Stimulated activated naive CD8-positive, alpha-beta T cell treated with anti-CD3 and anti-CD28 coated beads, Interleukin-15, Interleukin-2, amounts not matched to agents 100 U/mL and 50 U/mL, for 24 hours (primary cell): ENCODE data around the gene KRT16.
"Not testable (repeated sequence)": the region's sequence is repeated elsewhere in the genome, so short reads cannot be mapped to it uniquely, and the experiment has no call there.

Experiments
- ATAC-seq: fragments of 150-1000 bp; cut with Tn5 transposase; one replicate; pipeline ENCODE4 v1.10.0; 2021
- DNase-seq: peaks from one replicate; pipeline ENCODE4 v3.0.0; 2021

The KRT16 gene

DNA sequence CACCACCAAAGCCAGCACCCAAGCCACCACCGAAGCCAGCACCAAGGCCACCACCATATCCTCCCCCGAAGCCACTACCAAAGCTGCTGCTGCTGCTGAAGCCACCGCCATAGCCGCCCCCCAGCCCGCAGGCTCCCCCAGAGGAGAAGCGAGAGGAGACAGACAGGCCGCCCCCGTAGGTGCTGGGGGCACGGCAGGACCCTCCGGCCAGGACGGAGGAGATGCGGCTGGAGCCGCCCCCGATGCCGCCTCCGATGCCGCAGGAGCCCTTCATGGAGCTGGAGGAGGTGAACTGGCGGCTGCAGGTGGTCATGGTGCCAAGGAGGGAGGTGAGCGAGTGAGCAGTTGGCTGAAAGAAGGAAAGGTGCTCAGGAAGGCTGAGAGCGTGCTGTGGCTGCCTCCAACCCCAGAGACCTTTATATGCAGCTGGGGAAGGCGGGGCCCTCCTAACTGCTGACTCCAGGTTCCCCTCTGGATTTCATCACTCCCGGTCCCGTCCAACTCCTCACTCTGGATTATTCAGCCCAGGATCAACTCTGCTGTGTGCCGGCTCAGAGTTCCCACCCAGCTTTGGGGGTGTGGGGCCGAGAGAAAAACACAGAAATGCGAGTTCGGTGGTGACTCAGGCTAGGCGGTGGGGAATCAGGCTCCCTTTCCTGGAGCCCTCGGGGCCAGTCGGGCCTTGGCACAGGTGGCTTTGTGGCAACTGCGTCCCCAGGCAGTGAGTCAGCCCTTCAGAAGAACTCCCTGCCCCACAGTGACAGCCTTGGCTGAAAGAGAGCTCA is at the start of gene KRT16:
Gene KRT16, minus strand, starts transcription at position 392 of the 785 bp plus-strand sequence. Its CDS starts 79 bp downstream, at position 313.
- not testable (repeated sequence) for DNase-seq, ATAC-seq

DNA sequence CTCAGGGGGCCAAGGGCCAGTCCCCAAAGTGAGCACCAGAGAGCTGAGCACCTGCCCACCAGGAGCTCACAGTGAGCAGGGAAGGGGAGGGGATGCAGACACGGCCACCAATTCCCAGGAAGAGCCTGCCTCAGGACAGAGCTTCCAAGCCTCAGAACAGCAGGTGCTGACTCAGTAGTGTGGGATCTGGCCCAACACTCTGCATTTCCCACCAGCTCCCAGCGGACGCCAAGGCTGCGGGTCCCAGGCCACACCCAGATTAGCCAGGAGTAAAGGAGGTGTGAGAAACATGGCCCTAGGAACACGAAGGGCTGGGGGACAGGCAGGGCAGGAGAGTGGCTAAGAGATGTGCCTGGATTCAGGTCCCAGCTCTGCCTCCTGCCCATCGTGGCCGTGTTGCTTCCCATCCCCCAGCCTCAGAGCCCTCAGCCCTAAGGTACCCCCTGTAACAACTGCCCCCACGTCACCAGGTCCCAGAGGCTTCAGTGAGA is 47.7 kb upstream of the KRT16 start:
- ATAC-seq (no peak), DNase-seq (no peak)

DNA sequence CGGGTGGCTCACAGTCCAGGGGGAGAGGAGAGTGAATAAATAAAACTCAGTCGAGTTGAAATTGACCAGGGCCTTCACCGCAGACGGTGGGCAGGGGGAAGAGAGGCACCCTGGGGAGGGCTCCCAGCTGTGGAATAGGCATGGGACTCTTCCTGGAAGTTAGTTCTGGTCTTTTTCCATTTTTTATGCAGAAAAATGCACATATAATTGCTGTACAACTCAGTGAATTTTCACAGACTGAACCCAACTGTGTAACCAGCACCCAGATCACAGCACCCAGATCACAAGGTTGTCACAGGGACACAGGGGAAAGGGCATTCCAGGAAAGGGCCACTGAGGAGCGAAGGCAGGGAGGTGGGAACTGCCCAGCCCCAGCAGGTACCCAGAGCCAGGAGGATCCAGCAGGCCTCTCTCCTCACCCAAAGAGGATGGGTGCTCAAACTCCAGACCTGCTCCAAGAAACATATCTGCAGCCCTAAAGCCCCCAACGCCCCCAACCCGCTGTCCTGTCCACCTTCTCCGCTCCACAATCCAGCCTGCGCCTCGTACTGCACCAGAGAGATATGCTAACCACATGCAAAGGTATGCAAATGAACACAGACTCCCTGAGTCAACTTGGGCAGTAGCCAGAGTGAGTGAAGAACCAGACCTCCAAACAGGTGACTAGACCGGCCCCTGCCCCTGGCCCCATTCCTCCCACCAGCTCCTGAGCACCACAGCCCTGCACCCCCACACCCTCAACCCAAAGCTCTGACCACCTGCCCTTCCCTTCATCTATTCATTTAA is 47.1 kb upstream of the KRT16 start:
- DNase-seq: no peak
- no peak for ATAC-seq

DNA sequence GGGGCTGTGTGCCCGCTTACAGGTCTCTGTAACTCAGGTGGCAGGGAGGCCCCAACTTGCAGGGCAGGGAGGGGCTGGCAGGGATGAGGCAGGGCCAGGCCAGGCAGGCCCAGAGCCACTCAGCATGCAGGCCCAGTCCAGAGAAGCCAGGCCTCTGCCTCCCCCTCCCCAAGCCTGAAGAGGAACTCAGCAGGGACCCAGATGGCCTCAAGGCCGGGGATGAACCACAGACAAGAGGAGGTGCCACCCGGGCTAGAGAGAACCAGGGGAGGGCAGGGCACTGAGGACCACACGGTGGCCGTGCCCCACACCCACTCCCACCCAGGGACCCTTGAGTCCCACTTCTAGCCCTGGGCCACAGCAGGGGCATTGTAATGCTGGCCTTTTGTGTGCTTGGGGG is 46.3 kb upstream of the KRT16 start:
- no peak for DNase-seq
- no peak for ATAC-seq

GRCh38 chr17:41657936-41658335 is 45.4 kb upstream of the KRT16 start:
- DNase-seq: no peak
- no peak for ATAC-seq

DNA sequence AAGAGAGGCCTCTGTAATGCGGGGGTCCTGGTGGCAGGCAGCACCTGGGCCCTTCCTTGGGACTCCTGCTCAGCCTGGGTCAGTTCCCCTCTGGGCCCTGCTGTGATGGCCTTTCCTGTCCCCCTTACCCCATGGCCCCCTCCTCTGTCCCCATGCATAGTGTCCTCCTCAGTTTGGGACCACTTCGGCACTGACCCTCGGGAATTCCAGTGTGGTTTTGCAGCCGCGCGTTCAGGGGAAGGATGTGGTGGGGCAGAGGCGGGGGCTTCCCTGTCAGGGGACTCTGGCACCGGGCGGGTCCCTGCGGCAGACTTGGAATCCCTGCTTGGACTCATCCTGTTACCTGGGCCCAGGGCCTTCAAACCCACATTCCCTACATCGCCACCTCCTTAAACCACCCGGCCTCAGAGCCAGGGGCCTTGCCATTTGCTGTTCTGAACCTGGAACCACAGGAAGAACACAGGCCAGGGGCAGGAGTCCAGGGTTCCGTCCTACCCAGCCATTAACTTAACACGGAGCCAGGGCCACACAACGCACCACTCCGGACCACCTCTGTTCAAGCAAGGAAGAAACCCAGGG is 44.7 kb upstream of the KRT16 start:
- ATAC-seq (no peak), DNase-seq (no peak)

DNA sequence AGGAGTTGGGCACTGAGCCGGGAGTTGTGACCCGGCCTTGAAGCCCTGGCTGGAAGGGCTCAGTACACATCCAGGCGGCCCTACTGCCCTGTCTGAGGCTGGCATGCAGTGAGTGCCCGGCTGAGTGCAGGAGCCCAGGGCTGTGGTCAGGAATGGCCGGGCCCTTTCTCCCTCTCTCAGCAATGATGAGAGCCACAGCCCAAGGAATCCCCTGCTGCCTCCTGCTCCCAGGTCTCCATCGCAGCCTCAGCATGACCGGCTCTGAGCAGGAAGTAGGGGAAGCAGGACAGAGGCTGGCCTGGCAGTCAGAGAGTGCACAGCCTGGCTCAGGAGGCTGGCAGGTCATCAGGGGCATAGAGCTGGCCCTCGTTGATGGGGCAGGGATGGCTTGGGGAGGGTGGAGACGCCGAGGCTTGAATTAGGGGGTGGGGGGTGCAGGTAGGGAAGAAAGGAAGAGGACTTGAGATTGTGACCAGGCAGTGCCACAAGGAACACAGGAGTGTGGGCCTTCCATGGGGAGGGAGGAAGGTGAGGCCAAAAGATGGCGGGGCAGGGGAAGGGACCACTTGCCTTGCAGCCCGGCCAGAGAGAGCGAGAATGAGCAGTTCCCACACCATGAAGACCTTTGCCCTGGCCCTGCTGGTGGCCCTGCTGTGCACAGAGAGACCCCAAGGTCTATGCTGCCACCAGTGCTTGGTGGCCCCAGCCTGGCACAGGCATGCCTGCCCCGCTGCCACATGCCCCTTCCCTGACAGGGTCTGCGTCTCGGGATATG is 43.9 kb upstream of the KRT16 start:
- ATAC-seq (no peak), DNase-seq (no peak)

DNA sequence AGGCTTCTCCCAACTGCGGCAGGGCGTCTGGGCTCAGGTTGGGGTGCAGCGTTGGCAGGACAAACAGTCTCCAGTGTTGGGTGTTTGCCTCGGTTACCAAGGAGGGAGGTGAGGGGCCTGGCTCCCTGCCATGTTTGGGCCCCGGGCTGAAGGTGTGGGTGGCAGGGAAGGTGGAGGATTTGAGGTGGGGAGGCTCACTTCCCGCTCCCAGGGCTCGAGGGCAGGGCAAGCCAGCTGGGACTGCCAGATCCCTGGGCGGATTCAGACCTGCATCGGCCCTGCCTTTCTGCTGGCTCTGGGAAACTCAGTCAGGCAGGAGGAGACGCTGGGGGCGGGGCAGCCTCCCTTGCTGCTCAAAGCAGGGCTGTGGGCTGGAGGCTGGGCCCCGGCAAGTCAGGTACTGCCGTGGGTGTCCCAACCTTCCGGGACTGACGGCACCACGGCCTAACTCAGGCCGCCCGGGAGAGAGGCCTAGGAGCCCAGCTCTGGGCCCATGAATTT is 43.1 kb upstream of the KRT16 start:
- DNase-seq: no peak
- no peak for ATAC-seq

DNA sequence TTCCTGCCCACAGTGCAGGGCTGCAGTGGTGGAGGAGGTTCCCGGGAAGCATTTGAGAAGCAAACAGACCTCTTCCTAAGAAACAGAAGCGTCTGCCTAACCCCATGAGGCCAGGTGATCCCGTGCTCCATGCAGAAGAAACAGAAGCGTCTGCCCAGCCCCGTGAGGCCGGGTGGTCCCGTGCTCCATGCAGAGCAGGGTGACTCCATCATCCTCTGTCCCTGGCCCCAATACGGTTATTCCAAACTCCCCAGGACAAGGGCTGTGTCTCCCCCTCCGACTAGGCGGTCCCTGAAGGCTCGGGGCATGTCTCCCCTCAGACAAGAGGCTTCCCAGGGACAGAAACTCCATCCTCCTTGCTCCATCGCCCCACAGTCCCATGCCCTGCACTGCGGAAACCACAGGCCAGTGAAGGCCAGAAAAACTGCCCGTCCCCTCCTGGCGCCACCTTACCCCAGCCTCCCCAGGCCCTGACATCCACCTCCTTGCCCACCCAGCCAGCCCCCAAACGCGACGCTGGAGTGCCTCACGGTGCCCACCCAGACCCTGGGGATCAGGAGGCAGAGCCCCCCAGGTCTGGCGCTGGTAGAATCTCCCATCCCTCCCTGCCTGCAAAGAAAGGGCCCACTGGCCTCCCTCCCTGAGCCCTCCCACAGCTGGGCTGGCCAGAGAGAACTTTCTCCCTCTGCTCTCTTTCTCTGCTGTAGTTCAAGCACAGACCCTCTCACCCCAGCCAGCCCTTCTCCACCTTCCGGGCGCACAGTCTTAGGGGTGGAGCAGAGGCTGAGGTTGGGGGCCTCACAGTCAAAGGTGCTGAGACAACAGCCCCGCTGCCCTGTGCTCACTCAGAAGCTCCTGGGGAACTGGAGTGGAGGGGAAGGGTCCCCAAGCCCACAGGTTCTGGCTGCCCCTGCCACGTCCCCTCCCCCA is 42.4 kb upstream of the KRT16 start:
- no peak for ATAC-seq
- DNase-seq: no peak

GRCh38 chr17:41653892-41654677 is 41.5 kb upstream of the KRT16 start:
- ATAC-seq (no peak), DNase-seq (no peak)

DNA sequence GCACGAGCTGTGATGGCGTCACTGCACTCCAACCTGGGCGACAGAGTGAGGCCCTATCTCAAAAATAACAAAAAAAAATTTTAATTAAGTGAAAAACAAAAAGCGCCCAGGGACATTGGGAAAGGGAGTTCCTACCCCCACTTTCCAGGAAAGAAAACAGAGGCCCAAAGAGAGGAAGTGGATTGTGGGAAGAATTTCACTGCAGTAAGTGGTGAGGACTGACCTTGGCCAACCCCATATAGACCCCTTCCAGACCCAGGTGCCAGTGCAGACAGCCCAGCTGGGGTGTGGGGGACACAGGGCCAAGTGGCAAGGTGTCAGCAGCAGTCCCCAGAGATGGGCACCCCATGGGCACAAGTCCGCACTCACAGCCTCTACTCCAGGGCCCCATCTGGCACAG is 40.9 kb upstream of the KRT16 start:
- no peak for ATAC-seq

DNA sequence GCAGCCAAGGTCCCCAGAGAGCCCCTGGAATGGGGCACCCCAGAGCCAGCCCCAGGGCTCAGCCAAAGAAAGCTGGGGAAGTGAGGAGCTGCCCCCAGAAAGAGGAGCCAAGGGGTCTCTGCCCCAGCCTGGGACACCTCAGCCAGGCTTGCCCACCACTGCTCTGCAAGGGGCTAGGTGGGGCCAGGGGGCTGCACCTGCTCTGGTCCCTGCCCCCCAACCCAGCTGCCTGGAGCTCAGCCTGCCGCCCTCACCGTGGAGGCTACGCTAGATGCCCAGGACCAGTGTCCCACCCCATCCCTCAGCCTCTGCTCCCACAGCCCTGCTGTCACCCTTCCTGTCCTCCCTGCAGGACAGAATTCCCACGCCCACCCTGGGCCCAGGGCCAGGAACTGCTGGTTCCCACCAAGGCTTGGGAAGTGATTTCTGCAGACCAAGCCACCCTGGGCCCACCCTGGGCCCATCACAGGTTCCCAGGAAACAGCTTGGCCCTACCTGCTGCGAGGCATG is 39.9 kb upstream of the KRT16 start:
- ATAC-seq (no peak), DNase-seq (no peak)

More for the DNA sequence above, 40.9 kb upstream of the KRT16 start:
- DNase-seq: no peak

DNA sequence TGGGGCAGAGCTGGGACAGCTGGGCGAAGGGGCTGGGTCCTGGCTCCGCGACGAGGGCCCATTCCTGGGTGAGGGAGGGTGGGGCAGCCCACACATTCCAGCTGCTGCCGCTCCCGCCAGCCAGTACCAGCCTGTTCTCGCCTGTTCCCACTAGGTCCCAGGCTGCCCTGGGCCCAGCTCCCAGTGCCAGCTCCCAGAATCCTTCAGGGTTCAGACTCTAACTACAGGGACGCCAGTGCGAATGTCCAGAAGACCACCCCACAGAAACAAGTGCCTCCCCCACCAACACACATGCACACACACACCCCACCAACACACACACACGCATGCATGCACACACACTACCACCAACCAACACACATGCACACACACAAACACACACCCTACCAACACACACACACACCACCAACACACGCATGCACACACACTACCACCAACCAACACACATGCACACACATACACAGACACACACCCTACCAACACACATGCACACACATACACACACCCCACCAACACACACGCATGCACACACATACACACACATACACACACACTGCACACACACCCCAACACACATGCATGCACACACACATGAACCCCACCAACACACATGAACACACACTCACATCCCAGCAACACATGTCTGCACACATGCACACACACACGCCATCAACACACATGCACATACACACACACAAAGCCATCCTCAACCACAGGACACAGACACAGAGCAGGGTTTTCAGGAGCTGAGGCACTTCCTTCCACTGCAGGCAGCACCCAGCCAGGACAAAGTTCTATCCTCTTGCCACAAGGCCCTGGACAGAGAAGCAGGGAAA is 39.3 kb upstream of the KRT16 start:
- DNase-seq (no peak), ATAC-seq (no peak)

- DNase-seq: no peak
- ATAC-seq: no peak
Measured at GRCh38 chr17:41650794-41651624, 38.4 kb upstream of the KRT16 start.

DNA sequence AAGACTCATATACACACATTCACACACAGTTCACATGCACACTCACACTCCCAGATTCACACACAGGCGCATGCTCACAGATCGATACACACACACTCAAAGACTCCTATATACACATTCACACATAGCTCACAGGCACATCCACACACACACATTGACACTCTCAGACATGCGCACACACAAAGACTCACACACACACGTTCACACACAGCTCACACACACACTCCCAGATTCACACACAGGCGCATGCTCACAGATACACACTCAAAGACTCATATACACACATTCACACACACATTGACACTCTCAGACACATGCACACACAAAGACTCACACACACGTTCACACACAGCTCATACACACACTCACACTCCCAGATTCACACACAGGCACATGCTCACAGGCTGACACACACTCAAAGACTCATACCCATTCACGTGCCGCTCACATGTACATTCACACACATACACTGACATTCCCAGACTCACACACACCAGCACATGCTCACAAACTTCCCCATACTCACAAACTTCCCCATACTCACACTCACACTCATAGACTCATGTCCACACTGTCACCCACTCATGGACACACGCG is 37.5 kb upstream of the KRT16 start:
- ATAC-seq (no peak), DNase-seq (no peak)

- DNase-seq (peak; percentile 92), ATAC-seq (peak; percentile 85)
Measured at GRCh38 chr17:41648411-41649195, 36.0 kb upstream of the KRT16 start.
